ENCODE measurements around the gene EDN2.

EDN2 gene

DNA sequence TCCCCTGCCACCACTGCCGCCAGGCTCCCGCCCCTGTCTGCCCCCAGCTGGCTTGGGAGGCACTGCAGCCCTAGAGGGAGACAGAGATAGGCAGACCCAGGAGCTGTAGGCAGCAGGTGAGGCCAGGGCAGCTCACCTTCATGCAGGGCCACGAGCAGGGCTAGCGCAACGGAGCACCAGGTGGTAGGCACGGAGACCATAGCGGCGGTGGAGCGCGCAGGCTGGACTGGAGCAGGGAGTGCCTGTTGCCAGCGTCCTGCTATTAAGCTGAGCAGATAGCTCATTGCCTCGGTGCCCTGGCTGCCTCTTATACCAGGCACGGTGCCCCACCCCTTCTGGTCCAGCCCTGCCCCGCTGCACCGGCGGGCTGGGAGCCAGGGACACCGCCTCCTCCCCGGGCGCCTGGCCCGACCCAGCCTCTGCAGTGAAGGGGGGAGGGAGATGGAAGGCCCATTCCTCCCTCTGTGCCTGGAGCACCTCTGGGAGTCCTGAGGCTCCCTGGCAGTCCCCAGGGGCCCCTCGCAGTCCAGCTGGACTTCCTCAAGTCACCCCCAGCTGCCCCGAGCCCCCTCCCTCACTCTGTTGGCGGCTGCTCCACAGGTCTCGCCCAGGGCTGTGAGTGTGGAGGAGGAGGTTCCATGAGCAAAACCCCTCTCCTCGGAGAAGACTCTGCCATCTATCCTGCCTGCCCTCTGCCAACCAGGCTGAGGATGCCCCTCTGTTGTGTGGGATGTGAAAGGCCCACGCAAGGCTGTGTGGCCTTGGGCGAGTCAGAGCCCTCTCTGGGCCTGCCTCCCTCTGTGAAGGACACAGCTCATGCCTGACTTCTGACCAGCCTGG, at the start of gene EDN2:
EDN2 (minus strand) TSS at position 282 of the 840 bp plus-strand sequence; CDS start at position 200, 82 bp downstream.
- no peak for DNase-seq (ENCODE audit: low read depth)

GRCh38 chr1:41533731-41534080, 49.2 kb upstream of the EDN2 start:
- DNase-seq (ENCODE audit: low read depth), result no peak

DNA sequence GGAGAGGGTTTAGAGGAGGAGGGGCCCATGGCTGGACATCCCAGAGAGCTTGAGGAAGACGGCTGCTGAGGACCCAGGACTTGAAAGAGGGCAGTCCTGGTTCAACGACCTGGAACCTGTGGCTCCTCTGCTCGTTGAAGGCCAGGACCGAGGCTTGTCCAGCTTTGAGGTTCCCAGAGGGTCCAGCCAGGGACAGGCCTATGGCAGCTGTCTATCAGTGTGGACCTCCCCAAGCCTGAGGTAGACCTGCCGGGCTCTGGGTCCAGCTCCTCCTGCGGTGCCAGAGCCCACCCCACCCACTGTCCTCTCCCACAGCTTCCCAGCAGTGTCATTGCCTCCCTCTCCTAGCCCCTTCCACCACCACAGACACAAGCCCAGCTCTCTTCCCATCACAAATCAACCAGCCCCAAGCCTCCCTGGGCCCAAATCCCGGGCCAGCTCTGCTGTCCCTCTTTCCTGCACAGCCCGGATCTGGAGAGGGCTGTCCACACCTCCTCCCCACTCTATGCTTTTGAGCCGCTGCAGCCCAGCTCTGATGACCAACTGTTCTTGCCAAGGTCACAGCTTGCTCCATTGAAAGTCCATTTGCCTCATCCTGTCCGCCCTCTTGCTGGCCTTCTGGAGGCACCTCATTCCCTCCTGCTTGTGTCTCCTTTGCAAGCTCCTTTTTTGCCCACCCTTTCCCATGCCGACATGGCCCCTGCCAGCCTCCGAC, 48.7 kb upstream of the EDN2 start:
- no peak for DNase-seq (ENCODE audit: low read depth)

- no peak for DNase-seq (ENCODE audit: low read depth)
Measured at GRCh38 chr1:41532206-41532975, 47.9 kb upstream of the EDN2 start.

DNA sequence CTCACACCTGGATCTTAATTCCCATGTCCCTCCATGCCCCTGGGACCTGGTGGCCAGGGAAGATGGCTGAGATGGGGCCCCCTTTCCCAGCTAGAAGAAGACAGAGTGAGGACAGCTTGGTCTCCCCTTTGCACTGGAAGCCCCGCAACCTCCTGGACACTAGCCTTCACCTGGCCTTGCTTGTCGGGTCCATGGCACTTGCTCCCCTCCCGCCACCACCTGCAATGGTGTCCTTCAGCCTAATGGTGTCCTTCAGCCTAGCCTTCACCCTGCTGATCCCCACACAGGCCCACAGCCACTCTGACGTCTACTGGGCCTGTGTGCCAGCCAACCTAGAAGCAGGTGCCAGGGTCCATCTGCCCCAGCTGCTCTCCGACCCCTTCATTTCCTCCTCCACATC, 45.9 kb upstream of the EDN2 start:
- no peak for DNase-seq (ENCODE audit: low read depth)

DNA sequence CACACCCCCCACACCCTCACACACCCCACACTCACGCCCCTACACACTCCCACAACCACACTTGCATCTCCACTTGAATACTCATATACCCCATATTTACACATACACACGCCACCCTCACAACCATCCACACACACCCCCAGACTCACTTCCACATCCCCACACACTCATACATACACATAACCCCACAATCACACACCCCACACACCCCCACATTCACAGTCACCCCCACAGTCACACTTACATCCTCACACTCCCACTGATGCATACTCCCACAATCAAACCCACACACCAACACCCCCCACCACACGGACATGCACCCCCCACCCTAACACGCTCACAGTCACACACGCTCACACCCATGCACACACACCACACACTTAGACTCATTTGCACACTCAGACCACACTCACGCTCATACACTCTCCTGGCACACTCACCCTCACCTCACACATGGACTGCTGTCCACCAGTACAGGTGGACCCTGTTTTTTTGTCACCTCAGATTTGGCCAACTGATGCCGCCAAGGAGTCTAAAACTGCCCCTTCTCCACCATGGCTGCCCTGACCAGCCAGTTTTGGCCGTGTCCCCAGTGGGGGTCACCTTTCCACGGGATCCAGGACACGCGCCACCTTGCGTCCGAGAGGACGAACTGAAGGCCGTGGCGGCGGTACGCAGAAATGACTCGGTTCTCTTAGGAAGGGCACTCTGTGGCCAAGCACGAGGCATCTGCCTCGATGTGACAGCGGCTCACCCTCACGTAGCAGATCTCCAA, 45.3 kb upstream of the EDN2 start:
- no peak for DNase-seq (ENCODE audit: low read depth)

DNA sequence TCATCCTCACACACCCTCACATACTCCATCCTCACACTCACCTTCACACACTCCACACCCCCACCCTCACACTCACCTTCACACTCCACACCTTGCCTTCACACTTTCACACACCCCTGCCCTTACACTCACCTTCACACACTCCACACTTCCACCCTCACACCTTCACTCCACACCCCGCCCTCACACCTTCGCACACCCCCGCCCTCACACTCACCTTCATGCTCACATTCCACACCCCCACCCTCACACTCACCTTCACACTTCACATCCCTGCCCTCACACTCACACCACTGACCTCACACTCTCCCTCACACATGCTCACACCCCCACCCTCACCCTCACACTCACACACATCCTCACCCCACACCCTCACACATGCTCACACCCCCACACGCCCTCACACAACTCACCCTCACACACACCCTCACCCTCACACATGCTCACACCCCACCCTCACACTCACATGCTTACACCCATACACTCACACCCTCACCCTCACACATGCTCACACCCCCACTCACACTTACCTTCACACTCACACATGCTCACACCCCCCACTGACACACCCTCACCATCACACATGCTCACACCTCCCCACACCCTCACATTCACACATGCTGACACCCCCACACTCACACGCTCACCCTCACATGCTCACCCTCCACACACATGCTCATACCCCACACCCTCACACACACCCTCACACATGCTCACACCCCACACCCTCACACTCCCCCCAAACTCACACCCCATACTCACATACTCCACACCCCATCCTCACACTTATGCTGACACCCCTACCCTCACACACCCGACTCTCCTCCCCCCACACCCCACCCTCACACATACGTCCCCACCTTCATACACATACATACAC, 44.5 kb upstream of the EDN2 start:
- no peak for DNase-seq (ENCODE audit: low read depth)

DNA sequence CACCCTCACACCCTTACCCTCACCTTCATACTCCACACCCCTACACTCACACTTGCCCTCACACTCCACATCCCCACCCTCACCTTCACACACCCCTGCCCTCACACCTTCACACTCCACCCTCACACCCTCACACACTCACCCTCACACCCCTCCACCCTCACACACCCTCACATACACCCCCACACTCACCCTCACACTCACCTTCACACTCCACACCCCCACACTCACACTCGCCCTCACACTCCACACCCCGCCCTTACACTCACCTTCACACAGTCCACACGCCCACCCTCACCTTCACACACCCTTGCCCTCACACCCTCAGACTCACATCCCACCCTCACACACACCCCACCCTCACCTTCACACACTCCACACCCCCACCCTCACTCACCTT, 43.6 kb upstream of the EDN2 start:
- DNase-seq (ENCODE audit: low read depth), result no peak

DNA sequence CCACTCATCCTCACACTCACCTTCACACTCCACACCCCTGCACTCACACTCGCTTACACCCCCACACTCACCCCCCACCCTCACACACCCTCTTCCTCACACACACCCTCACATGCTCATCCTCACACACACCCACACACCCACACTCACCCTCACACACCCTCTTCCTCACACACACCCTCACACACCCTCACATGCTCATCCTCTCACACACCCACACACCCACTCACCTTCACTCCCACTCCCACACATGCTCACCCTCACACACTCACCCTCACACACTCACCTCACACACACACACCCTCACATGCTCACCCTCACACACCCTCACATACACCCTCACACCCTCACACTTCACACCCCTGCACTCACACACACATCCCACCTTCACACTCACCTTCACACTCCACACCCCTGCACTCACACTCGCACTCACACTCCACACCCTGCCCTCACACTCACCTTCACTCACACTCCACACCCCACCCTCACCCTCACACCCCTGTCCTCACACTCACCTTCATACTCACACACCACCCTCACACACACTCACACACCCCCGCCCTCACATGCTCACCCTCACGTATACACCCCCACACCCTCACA, 42.6 kb upstream of the EDN2 start:
- no peak for DNase-seq (ENCODE audit: low read depth)

DNA sequence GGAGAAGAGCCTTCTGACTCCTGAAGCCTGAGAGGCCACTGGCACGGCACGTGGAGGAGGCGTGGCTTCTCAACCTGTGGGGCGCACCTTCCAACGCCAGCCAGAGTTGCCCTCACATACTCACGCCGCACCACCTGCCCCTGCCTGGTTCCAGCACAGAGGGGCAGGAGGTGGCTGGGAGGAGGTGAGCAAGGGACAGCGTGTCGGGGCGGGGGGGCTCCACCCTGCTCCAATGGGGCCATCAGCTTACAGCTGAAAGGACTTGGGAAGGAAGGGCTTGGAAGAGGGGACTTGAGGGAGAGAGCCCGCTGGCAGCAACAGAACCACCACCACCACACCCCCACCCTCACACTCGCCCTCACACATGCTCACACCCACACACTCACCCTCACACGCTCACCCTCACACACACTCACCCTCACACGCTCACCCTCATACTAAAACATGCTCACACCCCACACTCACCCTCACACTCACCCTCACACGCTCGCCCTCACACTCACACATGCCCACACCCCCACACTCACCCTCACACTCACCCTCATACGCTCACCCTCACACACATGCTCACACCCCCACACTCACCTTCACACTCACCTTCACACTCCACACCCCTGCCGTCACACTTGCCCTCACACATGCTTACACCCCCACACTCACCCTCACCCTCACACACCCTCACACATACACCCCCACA, 41.6 kb upstream of the EDN2 start:
- DNase-seq (ENCODE audit: low read depth), result no peak

DNA sequence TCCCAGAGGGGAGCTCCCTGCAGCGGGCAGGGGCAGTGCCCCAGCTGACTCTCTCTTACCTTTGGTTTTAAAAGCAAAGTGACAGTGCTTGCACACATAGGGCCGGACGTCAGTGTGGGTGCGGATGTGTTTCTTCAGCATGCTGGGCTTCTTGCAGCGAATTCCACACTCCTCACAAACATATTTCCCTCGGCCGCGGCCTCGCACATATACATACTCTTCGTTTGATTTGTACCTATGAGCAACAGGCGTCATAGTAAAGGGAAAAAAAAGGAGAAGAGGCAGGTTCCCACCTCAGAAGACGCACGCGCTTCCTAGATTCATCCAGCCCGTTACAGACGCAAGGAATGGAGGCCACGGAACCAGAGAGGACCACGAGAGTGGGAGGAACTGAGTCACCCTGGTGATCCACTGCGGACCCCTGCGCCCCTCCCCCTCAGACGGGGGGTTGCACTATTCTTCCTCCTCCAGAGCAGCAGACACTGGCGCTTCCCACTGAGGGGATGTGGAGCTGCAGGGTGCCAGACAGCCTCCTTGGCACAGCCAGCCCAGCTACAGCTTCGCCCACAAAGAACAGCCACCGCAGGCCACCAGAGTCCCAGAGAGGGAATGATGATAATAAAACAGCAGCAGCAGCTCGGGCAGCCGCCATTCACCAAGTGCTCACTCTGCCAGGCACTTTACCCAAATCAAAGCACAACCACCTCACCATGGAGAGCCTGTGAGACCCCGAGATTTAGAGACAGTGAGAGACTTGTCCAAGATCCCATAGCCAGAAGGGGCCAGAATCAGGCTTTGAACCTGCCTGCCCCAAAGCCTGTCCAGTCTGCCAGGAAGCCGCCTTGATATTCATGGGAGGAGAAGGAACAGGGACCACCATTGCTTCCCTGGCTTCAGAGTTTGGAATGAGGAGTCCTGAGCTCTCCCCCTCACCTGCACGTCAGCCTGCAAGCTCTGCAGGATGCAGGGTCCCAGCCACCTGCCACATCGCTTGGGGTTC, 40.5 kb upstream of the EDN2 start:
- DNase-seq (ENCODE audit: low read depth), result no peak

DNA sequence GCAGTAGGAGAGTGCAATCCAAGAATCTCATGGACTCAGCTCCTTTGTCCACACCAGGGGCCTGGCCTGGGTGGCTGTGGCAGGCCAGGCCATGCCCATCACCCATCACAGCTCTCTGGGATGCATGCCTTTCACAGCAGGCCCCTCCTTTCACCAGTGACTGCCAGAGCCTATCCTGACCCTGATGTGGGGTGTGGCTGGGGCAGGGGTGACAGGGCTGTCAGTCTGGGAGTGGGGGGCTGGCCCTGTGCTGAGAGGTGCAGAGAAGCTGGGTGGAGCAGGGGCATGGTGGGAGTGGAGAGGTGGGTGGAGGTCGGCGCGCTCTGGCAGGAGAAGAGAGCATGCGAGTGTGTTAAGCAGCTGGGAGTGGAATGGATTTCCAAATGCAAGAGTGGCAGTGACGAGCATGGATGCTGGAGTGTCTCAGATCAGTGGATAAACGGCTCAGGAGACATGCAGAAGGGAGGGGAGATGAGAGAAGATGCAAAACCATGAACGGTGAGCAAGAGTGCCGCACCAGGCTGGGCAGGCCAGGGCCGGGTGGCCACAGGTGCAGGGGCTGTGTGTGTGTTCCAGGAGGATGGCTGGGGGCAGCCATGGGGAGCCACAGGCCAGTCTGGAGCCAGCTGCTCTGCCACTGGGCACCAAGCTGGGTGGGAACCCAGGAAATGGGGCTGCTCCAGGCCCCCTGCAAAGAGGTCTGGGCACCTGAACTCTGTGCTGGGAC, 39.6 kb upstream of the EDN2 start:
- no peak for DNase-seq (ENCODE audit: low read depth)

DNA sequence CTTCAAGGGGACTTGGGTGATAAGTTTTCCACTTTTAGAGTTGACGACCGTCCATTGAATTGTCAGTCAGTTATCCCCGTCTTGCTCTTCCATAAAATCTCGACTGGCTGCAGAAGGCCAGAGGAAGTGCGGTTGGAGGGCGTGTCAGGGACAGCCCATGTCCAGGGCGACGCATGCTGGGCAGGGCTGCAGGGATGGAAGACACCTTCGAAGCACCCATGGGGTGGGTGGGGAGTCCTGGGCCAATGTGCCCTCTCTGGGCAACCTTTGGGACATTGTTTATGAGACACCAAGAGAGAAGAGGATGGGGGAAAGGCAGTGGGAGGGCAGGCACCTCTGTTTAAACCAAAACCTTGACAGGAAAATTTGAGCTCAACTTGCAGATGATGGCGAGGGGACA, 38.6 kb upstream of the EDN2 start:
- no peak for DNase-seq (ENCODE audit: low read depth)

GRCh38 chr1:41521766-41522165, 37.3 kb upstream of the EDN2 start:
- no peak for DNase-seq (ENCODE audit: low read depth)

GRCh38 chr1:41520951-41521752, 36.7 kb upstream of the EDN2 start:
- DNase-seq (ENCODE audit: low read depth), result no peak

DNA sequence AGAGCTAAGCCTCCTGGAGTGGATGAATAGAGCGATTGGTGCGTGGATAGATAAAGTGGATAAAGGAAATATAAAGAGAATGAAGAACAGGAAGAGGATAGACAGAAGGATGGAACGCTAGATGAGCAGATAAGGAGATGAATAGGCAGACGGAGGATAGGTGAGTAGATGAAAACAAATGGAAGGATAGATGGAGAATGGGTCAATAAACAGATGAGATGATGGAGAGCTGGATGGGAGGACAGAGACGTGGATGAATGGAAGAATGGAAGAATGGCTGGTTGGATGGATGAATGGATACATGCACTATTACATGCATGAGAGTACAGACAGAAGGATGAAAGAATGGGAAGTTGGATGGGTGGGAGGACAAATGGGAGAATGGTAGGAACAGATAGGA, 35.2 kb upstream of the EDN2 start:
- no peak for DNase-seq (ENCODE audit: low read depth)

DNA sequence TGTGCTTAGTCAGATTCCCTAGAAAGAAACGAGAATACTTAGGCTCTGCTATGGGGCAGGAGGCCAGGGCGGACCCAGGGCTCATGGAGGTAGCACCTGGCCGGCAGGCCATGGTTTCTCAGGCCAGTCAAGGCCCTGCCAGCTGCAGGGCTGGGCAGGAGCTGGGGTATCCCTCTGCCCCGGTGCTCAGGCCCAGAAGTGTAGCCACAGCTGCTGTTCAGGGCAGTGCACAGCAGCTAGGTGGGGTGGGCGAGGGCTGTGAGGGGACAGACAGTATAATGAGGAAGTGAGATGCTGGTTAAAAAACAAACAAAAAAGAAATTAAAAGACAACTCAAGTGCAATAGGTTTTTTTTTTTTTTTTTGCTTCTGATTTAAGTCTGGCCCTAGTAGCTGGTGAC, 34.0 kb upstream of the EDN2 start:
- no peak for DNase-seq (ENCODE audit: low read depth)
